HEK293T (cell line): Measurements from ENCODE around the gene JAKMIP2.
"Not testable (repeated sequence)": the region's sequence is repeated elsewhere in the genome, so short reads cannot be mapped to it uniquely, and the experiment has no call there.

ENCODE experiments used
- CTCF ChIA-PET: fragments of 350-600 bp; formaldehyde crosslinking; extraction: SDS; loops from one replicate; lab custom pipeline; 2021; ENCODE audit warnings: antibody characterized with exemption, inconsistent platforms; lab: Yijun Ruan, JAX
- POLR2A ChIA-PET: fragments of 350-600 bp; formaldehyde crosslinking; extraction: SDS; loops from one replicate; lab custom pipeline; 2020; ENCODE audit warnings: antibody characterized with exemption, inconsistent platforms; lab: Yijun Ruan, JAX
- DNase-seq: peaks from one replicate; pipeline ENCODE4 v3.0.0; 2012; ENCODE audit warnings: mixed read lengths; ENCODE audit errors: extremely low spot score
- ARNT ChIP-seq: fragments of 450-650 bp; IDR thresholded peaks from 2 replicates; pipeline ENCODE4 v1.6.1; 2017; ENCODE audit warnings: mild to moderate bottlenecking
- BHLHE40 ChIP-seq: fragments of 450-650 bp; IDR thresholded peaks from 2 replicates; pipeline ENCODE4 v1.6.1; 2016; ENCODE audit warnings: mild to moderate bottlenecking, moderate library complexity, borderline replicate concordance
- CTBP1 ChIP-seq: fragments of 450-650 bp; IDR thresholded peaks from 2 replicates; pipeline ENCODE4 v1.6.1; 2016; ENCODE audit warnings: borderline replicate concordance
- ELF4 ChIP-seq: fragments of 450-650 bp; IDR thresholded peaks from 2 replicates; pipeline ENCODE4 v1.6.1; 2017; ENCODE audit warnings: antibody characterized with exemption
- FOXA1 ChIP-seq: fragments of 450-650 bp; IDR thresholded peaks from 2 replicates; pipeline ENCODE4 v1.6.1; 2016; ENCODE audit warnings: mild to moderate bottlenecking
- FOXK2 ChIP-seq: fragments of 450-650 bp; IDR thresholded peaks from 2 replicates; pipeline ENCODE4 v1.6.1; 2016; ENCODE audit warnings: mild to moderate bottlenecking
- FOXM1 ChIP-seq: fragments of 450-650 bp; IDR thresholded peaks from 2 replicates; pipeline ENCODE4 v1.6.1; 2017; ENCODE audit warnings: mild to moderate bottlenecking, borderline replicate concordance
- HDGF ChIP-seq: fragments of 450-650 bp; IDR thresholded peaks from 2 replicates; pipeline ENCODE4 v1.6.1; 2017; ENCODE audit warnings: antibody characterized with exemption, borderline replicate concordance
- L3MBTL2 ChIP-seq: fragments of 450-650 bp; conservative IDR thresholded peaks from 2 replicates; pipeline ENCODE4 v1.6.1; 2016; ENCODE audit warnings: mild to moderate bottlenecking
- LEF1 ChIP-seq: fragments of 450-650 bp; IDR thresholded peaks from 2 replicates; pipeline ENCODE4 v1.6.1; 2017; ENCODE audit warnings: mild to moderate bottlenecking, borderline replicate concordance
- NFRKB ChIP-seq: fragments of 450-650 bp; IDR thresholded peaks from 2 replicates; pipeline ENCODE4 v1.6.1; 2016; ENCODE audit warnings: mild to moderate bottlenecking, moderate library complexity
- PKNOX1 ChIP-seq: fragments of 450-650 bp; IDR thresholded peaks from 2 replicates; pipeline ENCODE4 v1.6.1; 2016
- SP1 ChIP-seq: fragments of 450-650 bp; IDR thresholded peaks from 2 replicates; pipeline ENCODE4 v1.6.1; 2017
- SUZ12 ChIP-seq: fragments of 450-650 bp; IDR thresholded peaks from 2 replicates; pipeline ENCODE4 v1.6.1; 2016; ENCODE audit warnings: mild to moderate bottlenecking
- TARDBP ChIP-seq: fragments of 450-650 bp; IDR thresholded peaks from 2 replicates; pipeline ENCODE4 v1.6.1; 2016
- ZNF384 ChIP-seq: fragments of 450-650 bp; IDR thresholded peaks from 2 replicates; pipeline ENCODE4 v1.6.1; 2016

The JAKMIP2 gene

GRCh38 chr5:147610798-147611197 lies 171.7 kb downstream of the JAKMIP2 start:
- ChIA-PET POLR2A (no interaction called here), CTCF (no interaction called here)
- no peak for DNase-seq
- TF ChIP-seq ZNF384 (no peak), FOXM1 (no peak), ELF4 (no peak), PKNOX1 (no peak), BHLHE40 (no peak), SP1 (no peak), FOXA1 (no peak)

- no peak for DNase-seq
- CTCF ChIA-PET: no interaction called here
- POLR2A ChIA-PET: no interaction called here
- TF ChIP-seq FOXK2: no peak
- no peak for TF ChIP-seq ELF4
- TF ChIP-seq L3MBTL2: no peak
- TF ChIP-seq PKNOX1: no peak
- no peak for TF ChIP-seq TARDBP
- no peak for TF ChIP-seq LEF1
- no peak for TF ChIP-seq BHLHE40
- TF ChIP-seq HDGF: no peak
- TF ChIP-seq FOXM1: no peak
- TF ChIP-seq CTBP1: no peak
- TF ChIP-seq NFRKB: no peak
- TF ChIP-seq SP1: no peak
- no peak for TF ChIP-seq ARNT
- TF ChIP-seq ZNF384: no peak
- no peak for TF ChIP-seq SUZ12
- no peak for TF ChIP-seq FOXA1
Observed at GRCh38 chr5:147601652-147602051, 180.9 kb downstream of the JAKMIP2 start.

- no peak for DNase-seq
- ChIA-PET POLR2A (no interaction called here), CTCF (interaction anchor here (1.2 kb wide), 1 partner anchor 13 kb away, joined by 4 read pairs; no protein-coding TSS in a partner anchor)
- TF ChIP-seq SP1: no peak
- no peak for TF ChIP-seq SUZ12
- no peak for TF ChIP-seq ELF4
- TF ChIP-seq PKNOX1: no peak
- TF ChIP-seq LEF1: no peak
- no peak for TF ChIP-seq NFRKB
- TF ChIP-seq L3MBTL2: no peak
- no peak for TF ChIP-seq FOXK2
- TF ChIP-seq ZNF384: no peak
- no peak for TF ChIP-seq HDGF
- no peak for TF ChIP-seq FOXA1
- TF ChIP-seq CTBP1: no peak
- no peak for TF ChIP-seq ARNT
- TF ChIP-seq TARDBP: no peak
- no peak for TF ChIP-seq FOXM1
Observed at GRCh38 chr5:147591120-147591519, 191.4 kb downstream of the JAKMIP2 start.

- POLR2A ChIA-PET: no interaction called here
- DNase-seq: no peak
- CTCF ChIA-PET: interaction anchor here (1.2 kb wide), 1 partner anchor 12 kb away, joined by 5 read pairs; no protein-coding TSS in a partner anchor
Observed at GRCh38 chr5:147590096-147590495, 192.4 kb downstream of the JAKMIP2 start.

GRCh38 chr5:147586832-147587231 lies 195.7 kb downstream of the JAKMIP2 start:
- no peak for TF ChIP-seq SUZ12
- no peak for TF ChIP-seq FOXA1
- TF ChIP-seq ZNF384: no peak
- TF ChIP-seq PKNOX1: no peak
- no peak for TF ChIP-seq FOXM1
- ChIA-PET CTCF (no interaction called here), POLR2A (no interaction called here)
- no peak for DNase-seq

More at GRCh38 chr5:147590096-147590495, 192.4 kb downstream of the JAKMIP2 start:
- TF ChIP-seq FOXK2: no peak
- no peak for TF ChIP-seq FOXA1
- TF ChIP-seq SP1: no peak
- no peak for TF ChIP-seq CTBP1
- TF ChIP-seq SUZ12: no peak
- no peak for TF ChIP-seq PKNOX1
- TF ChIP-seq BHLHE40: no peak
- TF ChIP-seq L3MBTL2: no peak

- DNase-seq: no peak
- POLR2A ChIA-PET: no interaction called here
- TF ChIP-seq NFRKB: no peak
- TF ChIP-seq FOXK2: no peak
- TF ChIP-seq ARNT: no peak
- TF ChIP-seq ZNF384: no peak
- TF ChIP-seq BHLHE40: no peak
- no peak for TF ChIP-seq PKNOX1
- no peak for TF ChIP-seq FOXA1
- CTCF ChIA-PET: no interaction called here
Observed at GRCh38 chr5:147586221-147586620, 196.3 kb downstream of the JAKMIP2 start.

- DNase-seq, POLR2A ChIA-PET: not testable (repeated sequence)
- CTCF ChIA-PET: interaction anchor here (1.9 kb wide), 1 partner anchor 128 kb away, joined by 4 read pairs; no protein-coding TSS in a partner anchor
Observed at GRCh38 chr5:147582272-147582671, 200.3 kb downstream of the JAKMIP2 start.

GRCh38 chr5:147580418-147580817 lies 202.1 kb downstream of the JAKMIP2 start:
- CTCF ChIA-PET, POLR2A ChIA-PET: not testable (repeated sequence)

More at GRCh38 chr5:147580418-147580817, 202.1 kb downstream of the JAKMIP2 start:
- not testable (repeated sequence) for DNase-seq
